ENCODE data around the gene ZNF782.
A peak's percentile ranks its signal among the peaks of the same experiment; 100 is the strongest.

- TF ChIP-seq EP300 (IDR thresholded peaks at IDR 0.05; ENCODE audit: borderline replicate concordance in 1 of 2, low read depth in 1 of 2, low read length in 1 of 2) (no peak), RAD21 (IDR thresholded peaks at IDR 0.05; ENCODE audit: low read length) (peak; percentile 24; the same call in 1 of the 2 replicates), MXI1 (IDR thresholded peaks at IDR 0.05; ENCODE audit: low read depth, low read length) (peak; percentile 61; the same call in 1 of the 2 replicates)
- TF ChIP-seq, protein P1, sequence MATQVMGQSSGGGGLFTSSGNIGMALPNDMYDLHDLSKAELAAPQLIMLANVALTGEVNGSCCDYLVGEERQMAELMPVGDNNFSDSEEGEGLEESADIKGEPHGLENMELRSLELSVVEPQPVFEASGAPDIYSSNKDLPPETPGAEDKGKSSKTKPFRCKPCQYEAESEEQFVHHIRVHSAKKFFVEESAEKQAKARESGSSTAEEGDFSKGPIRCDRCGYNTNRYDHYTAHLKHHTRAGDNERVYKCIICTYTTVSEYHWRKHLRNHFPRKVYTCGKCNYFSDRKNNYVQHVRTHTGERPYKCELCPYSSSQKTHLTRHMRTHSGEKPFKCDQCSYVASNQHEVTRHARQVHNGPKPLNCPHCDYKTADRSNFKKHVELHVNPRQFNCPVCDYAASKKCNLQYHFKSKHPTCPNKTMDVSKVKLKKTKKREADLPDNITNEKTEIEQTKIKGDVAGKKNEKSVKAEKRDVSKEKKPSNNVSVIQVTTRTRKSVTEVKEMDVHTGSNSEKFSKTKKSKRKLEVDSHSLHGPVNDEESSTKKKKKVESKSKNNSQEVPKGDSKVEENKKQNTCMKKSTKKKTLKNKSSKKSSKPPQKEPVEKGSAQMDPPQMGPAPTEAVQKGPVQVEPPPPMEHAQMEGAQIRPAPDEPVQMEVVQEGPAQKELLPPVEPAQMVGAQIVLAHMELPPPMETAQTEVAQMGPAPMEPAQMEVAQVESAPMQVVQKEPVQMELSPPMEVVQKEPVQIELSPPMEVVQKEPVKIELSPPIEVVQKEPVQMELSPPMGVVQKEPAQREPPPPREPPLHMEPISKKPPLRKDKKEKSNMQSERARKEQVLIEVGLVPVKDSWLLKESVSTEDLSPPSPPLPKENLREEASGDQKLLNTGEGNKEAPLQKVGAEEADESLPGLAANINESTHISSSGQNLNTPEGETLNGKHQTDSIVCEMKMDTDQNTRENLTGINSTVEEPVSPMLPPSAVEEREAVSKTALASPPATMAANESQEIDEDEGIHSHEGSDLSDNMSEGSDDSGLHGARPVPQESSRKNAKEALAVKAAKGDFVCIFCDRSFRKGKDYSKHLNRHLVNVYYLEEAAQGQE (IDR thresholded peaks at IDR 0.05; ENCODE audit: low read depth, low read length) = no peak
- TF ChIP-seq, protein P2, sequence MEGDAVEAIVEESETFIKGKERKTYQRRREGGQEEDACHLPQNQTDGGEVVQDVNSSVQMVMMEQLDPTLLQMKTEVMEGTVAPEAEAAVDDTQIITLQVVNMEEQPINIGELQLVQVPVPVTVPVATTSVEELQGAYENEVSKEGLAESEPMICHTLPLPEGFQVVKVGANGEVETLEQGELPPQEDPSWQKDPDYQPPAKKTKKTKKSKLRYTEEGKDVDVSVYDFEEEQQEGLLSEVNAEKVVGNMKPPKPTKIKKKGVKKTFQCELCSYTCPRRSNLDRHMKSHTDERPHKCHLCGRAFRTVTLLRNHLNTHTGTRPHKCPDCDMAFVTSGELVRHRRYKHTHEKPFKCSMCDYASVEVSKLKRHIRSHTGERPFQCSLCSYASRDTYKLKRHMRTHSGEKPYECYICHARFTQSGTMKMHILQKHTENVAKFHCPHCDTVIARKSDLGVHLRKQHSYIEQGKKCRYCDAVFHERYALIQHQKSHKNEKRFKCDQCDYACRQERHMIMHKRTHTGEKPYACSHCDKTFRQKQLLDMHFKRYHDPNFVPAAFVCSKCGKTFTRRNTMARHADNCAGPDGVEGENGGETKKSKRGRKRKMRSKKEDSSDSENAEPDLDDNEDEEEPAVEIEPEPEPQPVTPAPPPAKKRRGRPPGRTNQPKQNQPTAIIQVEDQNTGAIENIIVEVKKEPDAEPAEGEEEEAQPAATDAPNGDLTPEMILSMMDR (IDR thresholded peaks at IDR 0.05) = peak; percentile 35
Measured at GRCh38 chr9:96875461-96876142, 21.3 kb upstream of the ZNF782 start.
